ENCODE results near the gene RPN2.

The RPN2 gene

DNA sequence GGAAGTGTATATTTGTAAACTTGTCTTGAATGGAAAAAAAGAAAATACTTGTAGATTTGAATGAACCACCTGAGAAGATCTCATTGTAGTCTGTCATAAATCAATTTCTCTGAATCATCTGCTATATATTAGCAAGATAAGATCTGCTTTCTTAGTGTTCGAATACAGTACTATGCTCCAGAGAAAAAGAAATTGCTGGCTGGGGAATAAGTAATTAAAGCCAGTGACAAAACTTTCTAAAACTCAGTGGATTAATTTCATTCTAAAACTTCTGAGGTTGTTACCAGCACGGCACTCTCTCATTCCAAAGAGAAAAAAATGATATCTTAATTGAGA is 22.7 kb downstream of the RPN2 start:
- Histone ChIP-seq H3K27ac (peak overlapping the region; percentile 6 to 68), H3K4me3 (peak overlapping the region; percentile 44)
- DNase-seq (ENCODE audit: low spot score) = no peak
- TF ChIP-seq, protein P1, sequence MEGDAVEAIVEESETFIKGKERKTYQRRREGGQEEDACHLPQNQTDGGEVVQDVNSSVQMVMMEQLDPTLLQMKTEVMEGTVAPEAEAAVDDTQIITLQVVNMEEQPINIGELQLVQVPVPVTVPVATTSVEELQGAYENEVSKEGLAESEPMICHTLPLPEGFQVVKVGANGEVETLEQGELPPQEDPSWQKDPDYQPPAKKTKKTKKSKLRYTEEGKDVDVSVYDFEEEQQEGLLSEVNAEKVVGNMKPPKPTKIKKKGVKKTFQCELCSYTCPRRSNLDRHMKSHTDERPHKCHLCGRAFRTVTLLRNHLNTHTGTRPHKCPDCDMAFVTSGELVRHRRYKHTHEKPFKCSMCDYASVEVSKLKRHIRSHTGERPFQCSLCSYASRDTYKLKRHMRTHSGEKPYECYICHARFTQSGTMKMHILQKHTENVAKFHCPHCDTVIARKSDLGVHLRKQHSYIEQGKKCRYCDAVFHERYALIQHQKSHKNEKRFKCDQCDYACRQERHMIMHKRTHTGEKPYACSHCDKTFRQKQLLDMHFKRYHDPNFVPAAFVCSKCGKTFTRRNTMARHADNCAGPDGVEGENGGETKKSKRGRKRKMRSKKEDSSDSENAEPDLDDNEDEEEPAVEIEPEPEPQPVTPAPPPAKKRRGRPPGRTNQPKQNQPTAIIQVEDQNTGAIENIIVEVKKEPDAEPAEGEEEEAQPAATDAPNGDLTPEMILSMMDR (IDR thresholded peaks at IDR 0.05) = no peak

DNA sequence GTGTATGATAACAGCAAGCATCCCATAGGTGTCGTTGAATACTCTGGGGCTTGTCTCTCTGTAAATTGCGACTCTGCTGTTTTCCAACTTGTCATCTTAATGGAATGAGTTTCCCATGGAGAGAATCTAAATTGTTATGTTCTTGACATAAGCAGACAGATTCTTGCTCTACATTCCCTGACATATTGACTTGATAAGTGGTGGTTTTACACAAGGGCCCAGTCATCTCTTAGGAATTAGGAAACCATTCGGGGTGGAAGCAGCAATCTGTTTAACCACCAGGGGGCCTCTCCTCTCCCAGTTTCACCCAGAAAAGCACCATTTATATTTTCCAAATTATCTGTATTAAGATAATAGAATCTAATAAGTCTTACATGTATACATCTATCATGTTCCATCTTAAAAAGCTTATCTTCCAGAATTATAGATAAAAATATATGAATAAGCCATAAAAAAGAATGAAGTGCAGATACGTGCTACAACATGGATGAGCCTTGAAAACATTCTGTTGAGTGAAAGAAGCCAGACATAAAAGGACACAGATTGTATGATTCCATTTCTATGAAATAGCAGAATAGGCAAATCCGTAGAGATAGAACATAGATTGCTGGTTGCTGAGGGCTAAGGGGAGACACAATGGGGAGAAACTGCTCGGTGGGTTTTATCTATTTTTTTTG is 23.3 kb downstream of the RPN2 start:
- no peak for DNase-seq (ENCODE audit: low spot score)
- TF ChIP-seq, protein P1 (IDR thresholded peaks at IDR 0.05) = peak; percentile 72
- peak overlapping the region; percentile 44 for H3K4me3 ChIP-seq
- H3K27ac ChIP-seq = peak overlapping the region; percentile 6 to 68

DNA sequence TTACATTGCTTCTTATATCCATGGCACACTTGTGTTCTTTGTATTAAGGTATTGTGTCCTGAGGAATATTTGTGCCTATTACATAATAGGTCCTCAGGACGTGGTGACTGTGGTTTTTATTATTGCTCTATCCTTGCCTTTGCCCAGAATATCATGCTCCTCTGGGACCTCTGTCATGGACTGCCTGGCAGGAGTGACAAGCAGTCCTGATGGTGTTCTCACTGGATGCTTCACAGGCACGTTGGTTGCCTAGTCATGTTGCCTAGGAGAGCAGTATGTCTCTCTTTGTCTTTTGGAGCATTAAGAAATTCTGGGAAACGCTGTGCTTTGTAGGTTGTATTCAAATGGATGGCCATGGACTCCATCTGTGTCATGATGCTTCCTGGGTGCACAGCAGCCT is 24.9 kb downstream of the RPN2 start:
- TF ChIP-seq, protein P1 (IDR thresholded peaks at IDR 0.05) = no peak
- Histone ChIP-seq H3K4me3 (no peak overlapping the region), H3K27ac (no peak overlapping the region)
- DNase-seq (ENCODE audit: low spot score) = no peak

DNA sequence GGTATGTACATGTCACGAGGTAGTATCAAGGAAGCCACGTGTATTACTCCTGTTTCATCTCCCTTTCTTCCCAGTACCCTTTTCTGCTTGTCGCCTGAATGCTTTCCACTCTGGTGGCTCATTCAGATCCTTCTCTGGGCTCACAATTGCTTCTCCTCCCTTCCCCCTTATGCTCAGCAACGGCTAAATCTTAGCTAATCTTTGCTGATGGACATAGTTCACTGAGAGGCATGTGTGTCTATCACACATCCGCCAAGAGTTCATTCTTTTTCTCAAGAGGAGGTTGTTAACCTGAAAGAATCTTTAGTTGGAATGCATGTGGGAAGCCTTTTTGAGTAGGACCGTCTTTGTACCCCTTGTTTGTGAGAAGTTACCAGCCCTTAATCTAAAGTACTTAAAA is 26.0 kb downstream of the RPN2 start:
- TF ChIP-seq, protein P1 (IDR thresholded peaks at IDR 0.05) = no peak
- H3K27ac ChIP-seq = peak overlapping the region in 1 of 2 donors; percentile 10
- H3K4me3 ChIP-seq = no peak overlapping the region
- no peak for DNase-seq (ENCODE audit: low spot score)

DNA sequence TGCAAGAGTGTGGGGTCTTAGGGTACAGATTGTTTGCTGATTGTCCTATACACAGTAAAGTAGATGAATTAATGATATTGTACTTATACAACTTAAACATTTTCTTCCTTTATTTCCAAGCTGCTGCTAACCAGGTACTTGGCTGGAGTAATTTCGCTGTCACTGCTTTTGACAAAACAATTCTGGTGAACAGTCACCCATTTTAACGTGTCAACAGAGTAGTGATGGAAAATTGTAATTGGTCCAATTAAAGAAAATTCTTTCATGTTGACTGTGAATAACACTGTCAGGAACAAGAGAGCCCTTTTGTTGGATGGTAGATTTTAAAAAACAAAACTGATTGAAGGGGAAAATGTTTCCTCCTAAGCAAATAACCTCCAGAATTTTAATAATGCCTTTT is 26.7 kb downstream of the RPN2 start:
- TF ChIP-seq, protein P1 (IDR thresholded peaks at IDR 0.05) = no peak
- no peak overlapping the region for H3K27ac ChIP-seq
- no peak overlapping the region for H3K4me3 ChIP-seq
- no peak for DNase-seq (ENCODE audit: low spot score)

DNA sequence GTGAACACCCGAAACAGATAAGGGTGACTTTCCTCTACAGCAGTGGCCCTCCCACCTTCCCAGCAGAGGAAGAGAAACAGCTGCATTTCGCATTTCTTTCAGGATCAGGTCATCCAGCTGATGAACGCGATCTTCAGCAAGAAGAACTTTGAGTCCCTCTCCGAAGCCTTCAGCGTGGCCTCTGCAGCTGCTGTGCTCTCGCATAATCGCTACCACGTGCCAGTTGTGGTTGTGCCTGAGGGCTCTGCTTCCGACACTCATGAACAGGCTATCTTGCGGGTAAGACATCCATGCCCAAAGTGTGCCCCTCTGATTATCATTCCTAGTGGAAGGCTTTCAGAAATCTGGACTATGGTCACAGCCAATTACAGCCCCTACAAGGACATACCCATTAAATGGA is 28.0 kb downstream of the RPN2 start:
- Histone ChIP-seq H3K4me3 (no peak overlapping the region), H3K27ac (no peak overlapping the region)
- no peak for DNase-seq (ENCODE audit: low spot score)
- TF ChIP-seq, protein P1 (IDR thresholded peaks at IDR 0.05) = no peak

DNA sequence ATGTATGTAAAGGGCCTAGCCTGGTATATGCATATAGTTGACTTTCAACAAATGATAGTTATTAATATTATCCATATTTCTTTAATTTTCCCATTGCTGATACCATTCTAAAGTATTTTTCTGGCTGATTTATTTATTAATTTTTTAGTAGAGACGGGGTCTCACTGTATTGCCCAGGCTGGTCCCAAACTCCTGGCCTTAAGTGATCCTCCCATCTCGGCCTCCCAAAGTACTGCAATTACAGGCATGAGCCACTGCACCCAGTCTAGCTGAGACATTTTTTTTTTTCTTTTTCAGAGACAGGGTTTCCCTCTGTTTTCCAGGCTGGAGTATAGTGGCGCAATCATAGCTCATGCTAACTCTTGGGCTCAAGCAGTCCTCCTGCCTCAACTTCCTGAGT is 30.1 kb downstream of the RPN2 start:
- TF ChIP-seq, protein P1 (IDR thresholded peaks at IDR 0.05) = no peak
- no peak for DNase-seq (ENCODE audit: low spot score)
- H3K4me3 ChIP-seq = no peak overlapping the region
- H3K27ac ChIP-seq = no peak overlapping the region
